RWPE1 (cell line): Measurements from ENCODE around the gene AKT1.
"Not testable (repeated sequence)": the region's sequence is repeated elsewhere in the genome, so short reads cannot be mapped to it uniquely, and the experiment has no call there.

Source experiments
- CTCF ChIA-PET: fragments of 350-600 bp; sonication (Branson Sonifier 250); formaldehyde crosslinking; extraction: SDS; loops from one replicate; lab custom pipeline; 2021; lab: Yijun Ruan, JAX
- POLR2A ChIA-PET: fragments of 400-600 bp; formaldehyde crosslinking; extraction: SDS; loops from one replicate; lab custom pipeline; 2020; ENCODE audit warnings: antibody characterized with exemption; ENCODE audit not compliant: low non-redundant PET; lab: Yijun Ruan, JAX
- DNase-seq: peaks from one replicate; pipeline ENCODE4 v3.0.0; 2012; ENCODE audit warnings: low spot score
- H3K27ac ChIP-seq: fragments of 450-650 bp; 2 replicates; pipeline ENCODE4 v1.5.1; 2017
- TF ChIP-seq, protein P1 (sequence below): fragments of 450-650 bp; conservative IDR thresholded peaks from 2 replicates; pipeline ENCODE4 v1.5.1; 2017; ENCODE audit warnings: low read depth, mild to moderate bottlenecking

The AKT1 gene

DNA sequence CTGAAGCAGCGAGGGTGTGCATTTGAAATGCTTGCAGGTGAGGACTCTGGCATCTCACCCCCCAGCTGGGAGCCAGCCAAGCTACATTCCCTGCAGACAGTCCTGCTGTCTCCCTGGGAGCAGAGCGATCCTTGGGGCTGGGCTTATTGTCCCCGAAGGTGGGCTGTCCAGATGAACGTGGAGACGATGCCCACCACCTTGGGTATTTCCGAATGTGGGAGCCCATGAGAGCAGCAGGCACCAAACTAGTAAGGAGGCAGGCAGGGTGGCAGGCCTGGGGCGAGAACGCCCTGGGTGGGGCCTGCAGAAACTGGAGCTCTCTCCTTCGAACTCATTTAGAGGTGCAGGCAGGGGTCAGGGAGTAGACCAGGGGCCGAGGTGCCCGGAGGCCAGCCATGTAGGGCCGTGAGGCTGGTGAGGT is 23.8 kb upstream of the AKT1 start:
- CTCF ChIA-PET = no interaction called here
- peak overlapping the region; percentile 60 for H3K27ac ChIP-seq
- TF ChIP-seq, protein P1, sequence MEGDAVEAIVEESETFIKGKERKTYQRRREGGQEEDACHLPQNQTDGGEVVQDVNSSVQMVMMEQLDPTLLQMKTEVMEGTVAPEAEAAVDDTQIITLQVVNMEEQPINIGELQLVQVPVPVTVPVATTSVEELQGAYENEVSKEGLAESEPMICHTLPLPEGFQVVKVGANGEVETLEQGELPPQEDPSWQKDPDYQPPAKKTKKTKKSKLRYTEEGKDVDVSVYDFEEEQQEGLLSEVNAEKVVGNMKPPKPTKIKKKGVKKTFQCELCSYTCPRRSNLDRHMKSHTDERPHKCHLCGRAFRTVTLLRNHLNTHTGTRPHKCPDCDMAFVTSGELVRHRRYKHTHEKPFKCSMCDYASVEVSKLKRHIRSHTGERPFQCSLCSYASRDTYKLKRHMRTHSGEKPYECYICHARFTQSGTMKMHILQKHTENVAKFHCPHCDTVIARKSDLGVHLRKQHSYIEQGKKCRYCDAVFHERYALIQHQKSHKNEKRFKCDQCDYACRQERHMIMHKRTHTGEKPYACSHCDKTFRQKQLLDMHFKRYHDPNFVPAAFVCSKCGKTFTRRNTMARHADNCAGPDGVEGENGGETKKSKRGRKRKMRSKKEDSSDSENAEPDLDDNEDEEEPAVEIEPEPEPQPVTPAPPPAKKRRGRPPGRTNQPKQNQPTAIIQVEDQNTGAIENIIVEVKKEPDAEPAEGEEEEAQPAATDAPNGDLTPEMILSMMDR = no peak
- POLR2A ChIA-PET = no interaction called here
- no peak for DNase-seq

DNA sequence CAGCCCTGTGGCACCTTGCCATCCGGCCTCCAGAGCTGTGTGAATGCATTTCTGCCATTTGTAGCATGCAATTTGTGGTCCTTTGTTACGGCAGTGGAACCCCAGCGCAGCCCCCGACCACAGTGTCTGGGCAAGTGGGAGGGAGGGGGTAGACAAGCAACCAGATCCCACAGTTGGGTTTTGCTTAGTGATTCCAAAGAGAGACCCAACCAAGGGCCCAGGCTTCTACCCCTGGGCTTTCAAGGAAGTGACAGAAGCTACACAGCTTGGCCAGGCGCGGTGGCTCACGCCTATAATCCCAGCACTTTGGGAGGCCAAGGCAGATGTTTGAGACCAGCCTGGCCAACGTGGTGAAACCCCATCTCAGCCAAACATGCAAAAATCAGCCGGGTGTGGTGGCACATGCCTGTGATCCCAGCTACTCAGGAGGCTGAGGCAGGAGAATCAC is 23.2 kb upstream of the AKT1 start:
- CTCF ChIA-PET = interaction anchor here (0.6 to 1.4 kb wide), 3 partner anchors 50 to 227 kb away, joined by 4 to 9 read pairs (median 4); no protein-coding TSS in a partner anchor
- TF ChIP-seq, protein P1 = no peak
- H3K27ac ChIP-seq = peak overlapping the region; percentile 60
- POLR2A ChIA-PET = no interaction called here
- DNase-seq = no peak

DNA sequence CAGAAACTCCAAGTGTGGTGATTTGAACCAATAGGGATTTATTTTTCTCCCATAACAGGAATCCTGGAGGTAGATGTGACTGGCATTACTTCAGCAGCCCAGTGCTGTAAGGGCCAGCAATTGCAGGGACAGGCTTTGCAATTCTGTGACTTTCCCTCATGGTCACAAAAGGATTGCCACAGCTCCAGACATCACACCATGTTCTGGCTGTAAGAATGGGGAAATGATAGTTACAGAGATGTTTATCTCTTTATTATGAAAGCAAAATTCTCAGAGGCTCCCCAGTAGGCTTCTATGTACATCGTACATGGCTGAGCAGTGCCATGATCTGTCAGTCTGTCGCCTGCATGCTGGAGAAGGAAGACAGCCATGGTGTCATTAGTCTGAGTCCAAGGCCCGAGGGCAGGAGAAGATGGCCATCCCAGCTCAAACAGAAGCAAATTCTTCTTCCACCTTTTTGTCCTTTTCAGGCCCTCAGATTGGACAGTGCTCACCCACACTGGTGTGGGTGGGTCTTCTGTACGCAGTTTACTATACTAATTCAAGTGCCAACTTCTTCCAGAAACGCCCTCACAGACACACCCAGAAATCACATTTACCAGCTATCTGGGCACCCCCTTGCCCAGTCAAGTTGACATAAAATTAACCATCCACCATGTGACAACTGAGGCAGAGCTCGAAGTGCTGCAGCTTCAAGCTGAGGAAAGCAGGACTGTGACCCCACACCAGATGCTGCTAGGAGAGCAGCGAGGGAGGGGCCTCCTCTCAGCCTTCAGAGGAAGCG is 22.6 kb upstream of the AKT1 start:
- CTCF ChIA-PET = interaction anchor here (0.6 to 1.5 kb wide), 4 partner anchors 8 to 227 kb away, joined by 4 to 9 read pairs (median 4); no protein-coding TSS in a partner anchor
- POLR2A ChIA-PET = no interaction called here

DNA sequence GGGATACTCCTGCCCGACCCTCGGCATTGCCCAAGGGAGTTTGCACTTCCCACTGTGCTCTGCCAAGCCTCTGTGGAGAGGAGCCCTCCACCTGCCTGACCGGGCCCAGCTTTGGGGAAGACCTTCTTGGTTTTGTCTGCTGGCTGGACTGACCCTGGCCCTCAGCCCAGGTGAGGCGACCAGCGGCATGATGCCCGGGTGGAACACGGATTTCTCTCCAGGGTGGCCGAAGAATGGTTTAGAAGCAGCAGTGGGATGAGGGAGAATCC is 21.0 kb upstream of the AKT1 start:
- DNase-seq = no peak
- H3K27ac ChIP-seq = peak overlapping the region; percentile 90
- POLR2A ChIA-PET = no interaction called here
- CTCF ChIA-PET = interaction anchor here (1.5 kb wide), 1 partner anchor 10 kb away, joined by 4 read pairs; no protein-coding TSS in a partner anchor
- TF ChIP-seq, protein P1 = no peak

More for the DNA sequence above, 22.6 kb upstream of the AKT1 start:
- DNase-seq = no peak
- peak overlapping the region; percentile 60 for H3K27ac ChIP-seq
- TF ChIP-seq, protein P1 = no peak

DNA sequence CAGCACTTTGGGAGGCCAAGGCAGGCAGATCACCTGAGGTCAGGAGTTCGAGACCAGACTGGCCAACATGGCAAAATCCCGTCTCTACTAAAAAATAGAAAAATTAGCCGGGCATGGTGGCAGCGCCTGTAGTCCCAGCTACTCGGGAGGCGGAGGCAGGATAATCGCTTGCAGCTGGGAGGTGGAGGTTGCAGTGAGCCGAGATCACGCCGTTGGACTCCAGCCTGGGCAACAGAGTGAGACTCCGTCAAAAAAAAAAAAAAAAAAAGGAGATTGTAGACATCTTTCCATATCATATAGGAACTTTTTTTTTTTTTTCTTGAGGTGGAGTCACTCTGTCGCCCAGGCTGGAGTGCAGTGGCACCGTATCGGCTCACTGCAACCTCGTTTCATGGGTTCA is 19.2 kb upstream of the AKT1 start:
- DNase-seq, POLR2A ChIA-PET, CTCF ChIA-PET: not testable (repeated sequence)
- peak overlapping the region; percentile 90 for H3K27ac ChIP-seq

DNA sequence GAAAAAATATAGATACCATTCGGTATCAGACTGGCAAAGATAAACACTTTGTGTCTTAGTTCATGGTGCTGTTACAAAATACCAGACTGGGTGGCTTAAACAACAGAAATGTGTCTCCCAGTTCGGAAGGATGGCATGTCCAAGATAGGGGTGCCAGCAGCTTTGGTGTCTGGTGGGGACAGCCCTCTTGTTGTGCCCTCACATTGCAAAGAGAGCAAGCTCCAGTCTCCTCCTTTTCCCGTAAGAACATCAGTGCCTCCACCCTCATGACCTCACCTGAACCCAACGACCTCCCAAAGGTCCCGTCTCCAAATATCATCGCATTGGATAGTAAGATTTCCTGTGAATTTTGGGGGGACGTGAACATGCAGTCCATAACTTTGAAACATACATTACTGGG is 17.7 kb upstream of the AKT1 start:
- TF ChIP-seq, protein P1 = no peak
- no peak overlapping the region for H3K27ac ChIP-seq
- DNase-seq = no peak
- POLR2A ChIA-PET = no interaction called here
- CTCF ChIA-PET = no interaction called here

DNA sequence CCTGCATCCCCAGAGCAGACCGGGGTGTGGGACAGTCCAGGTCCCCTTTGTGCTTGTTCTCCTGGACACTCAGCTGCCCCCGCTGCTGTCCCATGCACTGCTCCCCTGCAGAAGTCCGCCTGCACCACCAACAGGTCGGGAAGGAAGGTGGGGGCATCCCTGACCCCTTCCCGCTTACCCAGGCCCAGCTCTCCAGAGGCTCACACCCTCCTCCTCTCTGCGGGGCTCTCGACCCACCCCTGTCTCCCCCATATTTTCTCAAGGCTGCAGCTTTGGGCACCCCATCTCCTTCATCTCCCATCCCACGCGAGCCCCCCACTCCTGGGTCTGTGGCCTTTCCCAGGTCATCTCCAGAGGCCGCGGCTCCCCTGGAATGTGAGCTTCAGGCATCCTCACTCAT is 14.8 kb upstream of the AKT1 start:
- TF ChIP-seq, protein P1 = no peak
- DNase-seq = no peak
- H3K27ac ChIP-seq = no peak overlapping the region
- ChIA-PET CTCF (no interaction called here), POLR2A (no interaction called here)
